Adipose tissue (tissue), 3 donors: Measurements from ENCODE around the gene ZIC2. TPM values are rescaled to one million over a fixed set of nuclear protein-coding genes. Genes with fewer than 3 reads are reported as not detected.
"Not testable (repeated sequence)": the region's sequence is repeated elsewhere in the genome, so short reads cannot be mapped to it uniquely, and the experiment has no call there.

Experiments used
- H3K27ac ChIP-seq: one replicate; pipeline ENCODE4 v1.5.1; 2013; ENCODE audit warnings: low read depth, low read length
- WGBS, 3 donors: extraction: QIAGEN DNeasy Blood & Tissue Kit; methylation state at CpG; one replicate each; pipeline ENCODE4 v1.1.7; 2013; 5-methylcytosine and 5-hydroxymethylcytosine counted together
- polyA plus RNA-seq, 3 donors: library from polyadenylated mRNA; stranded (reverse); fragments of 200-250 nt; gene quantifications; one replicate each; pipeline ENCODE4 v1.2.3, GENCODE V29; 2013
- donor health status: healthy with polysubstance abuse.
- donor health status: Bipolar disorder and iron deficiency.
- donor health status: healthy.

Gene ZIC2
- polyA plus RNA-seq, 3 donors: 0.11 TPM; not detected in 2

DNA sequence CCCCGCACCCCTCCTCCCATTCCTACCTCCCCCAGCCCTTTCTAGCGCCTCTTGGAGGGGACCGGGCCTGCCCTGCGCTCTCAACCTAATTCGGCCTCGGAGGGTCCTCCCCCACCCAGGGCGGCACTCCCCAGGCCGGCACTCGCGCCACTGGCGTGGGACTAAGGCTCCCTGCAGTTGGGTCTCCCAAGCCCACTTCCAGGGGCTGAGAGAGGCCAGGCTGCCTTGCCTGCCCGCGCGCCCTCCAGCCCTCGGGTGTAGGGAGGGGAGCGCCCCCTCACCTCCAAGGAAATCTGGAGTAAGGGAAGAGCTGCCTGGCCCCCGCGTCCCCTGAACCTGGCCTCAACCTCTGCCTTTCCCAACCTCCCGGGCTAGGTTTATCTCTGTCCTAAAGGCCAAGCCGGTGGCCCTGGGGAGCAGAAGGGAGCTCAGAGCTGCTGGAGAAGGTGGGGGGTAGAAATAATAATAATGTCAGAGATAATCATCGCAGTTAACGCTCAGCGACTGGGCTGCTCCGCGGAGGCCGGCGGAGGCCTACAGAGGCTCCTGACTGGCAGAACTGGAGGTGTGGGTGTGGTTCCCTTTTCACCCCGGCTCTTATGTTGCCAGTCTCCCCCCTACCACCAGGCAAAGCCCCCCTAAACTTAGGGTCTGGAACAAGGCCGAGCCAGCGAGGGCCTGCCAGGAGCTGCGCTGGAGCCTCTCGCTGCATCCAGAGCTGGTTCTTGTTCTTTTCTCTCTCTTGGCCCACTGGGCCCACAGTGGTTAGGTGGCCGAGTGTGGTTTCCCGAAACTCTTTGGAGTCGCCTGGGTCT lies 9.6 kb downstream of the ZIC2 start:
- 9 to 10% (median 9%) methylated on average over 32 to 35 of the region's 35 CpGs for WGBS, 3 donors
- H3K27ac ChIP-seq: no peak overlapping the region

DNA sequence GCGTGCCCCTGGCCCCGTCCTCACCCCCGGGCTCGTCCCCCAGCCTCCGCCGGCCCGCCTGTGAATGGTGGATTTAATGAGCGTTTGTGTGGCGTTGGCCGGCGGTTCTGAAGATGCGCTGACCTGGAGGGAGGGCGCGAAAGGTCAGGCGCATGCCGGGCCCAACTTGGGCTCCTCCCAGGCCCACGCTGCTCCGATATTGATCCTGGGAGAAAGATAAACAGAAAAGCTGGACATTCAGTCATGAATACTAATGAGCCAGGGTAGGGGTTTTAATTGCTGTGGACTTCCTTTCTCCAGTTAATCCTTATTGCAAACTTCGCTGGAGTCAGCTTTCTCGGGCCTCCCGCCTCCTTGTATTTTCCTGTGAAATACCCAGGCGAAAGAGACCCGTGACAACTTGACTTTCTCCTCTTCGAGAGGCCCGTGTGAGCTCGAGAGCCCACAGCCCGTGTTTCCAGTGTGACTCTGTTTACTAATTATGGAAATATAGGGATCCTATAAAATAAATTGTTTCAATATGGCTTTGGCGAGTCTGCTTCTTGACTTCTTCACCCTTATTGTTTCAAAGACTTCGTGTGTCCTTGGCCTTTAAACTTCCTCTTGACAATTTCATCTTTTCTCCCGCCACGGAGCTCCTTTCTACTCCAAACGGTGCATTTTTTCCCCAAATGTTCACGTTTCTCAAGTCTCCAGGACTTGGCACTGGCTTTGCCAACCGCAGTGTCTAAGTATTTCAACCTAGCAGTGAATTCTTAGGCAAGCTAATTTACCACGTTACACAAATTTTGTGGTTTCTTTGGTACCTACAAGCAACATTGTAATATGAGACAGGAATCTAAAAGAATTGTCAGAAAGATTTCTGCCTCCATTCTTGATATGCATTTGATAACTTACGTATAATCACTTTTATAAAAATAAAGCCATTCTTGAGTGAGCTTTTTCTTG lies 10.5 kb downstream of the ZIC2 start:
- no peak overlapping the region for H3K27ac ChIP-seq

DNA sequence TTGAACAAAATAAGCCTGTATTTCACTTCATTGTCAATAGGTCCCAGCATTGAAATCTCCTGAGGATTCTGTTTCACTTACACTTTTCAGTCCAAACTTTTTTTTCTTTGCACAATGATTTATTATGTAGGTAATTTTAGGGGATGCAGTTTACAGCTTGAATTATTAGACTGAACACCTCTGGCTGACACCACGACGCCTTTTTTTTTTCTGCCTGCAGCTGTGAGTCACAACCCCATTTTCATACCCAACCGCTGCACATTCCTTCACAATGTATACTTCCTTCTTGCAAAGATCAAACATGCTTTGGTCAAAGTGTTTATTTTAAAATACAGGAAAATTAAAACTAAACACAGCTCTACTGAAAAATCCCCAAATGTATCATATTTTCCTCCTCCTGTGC lies 11.4 kb downstream of the ZIC2 start:
- 9 to 12% (median 10%) methylated on average over 3 of the region's 3 CpGs for WGBS, 3 donors
- no peak overlapping the region for H3K27ac ChIP-seq

More for the DNA sequence above, 10.5 kb downstream of the ZIC2 start:
- 10 to 14% (median 10%) methylated on average over 36 of the region's 36 CpGs for WGBS, 3 donors

DNA sequence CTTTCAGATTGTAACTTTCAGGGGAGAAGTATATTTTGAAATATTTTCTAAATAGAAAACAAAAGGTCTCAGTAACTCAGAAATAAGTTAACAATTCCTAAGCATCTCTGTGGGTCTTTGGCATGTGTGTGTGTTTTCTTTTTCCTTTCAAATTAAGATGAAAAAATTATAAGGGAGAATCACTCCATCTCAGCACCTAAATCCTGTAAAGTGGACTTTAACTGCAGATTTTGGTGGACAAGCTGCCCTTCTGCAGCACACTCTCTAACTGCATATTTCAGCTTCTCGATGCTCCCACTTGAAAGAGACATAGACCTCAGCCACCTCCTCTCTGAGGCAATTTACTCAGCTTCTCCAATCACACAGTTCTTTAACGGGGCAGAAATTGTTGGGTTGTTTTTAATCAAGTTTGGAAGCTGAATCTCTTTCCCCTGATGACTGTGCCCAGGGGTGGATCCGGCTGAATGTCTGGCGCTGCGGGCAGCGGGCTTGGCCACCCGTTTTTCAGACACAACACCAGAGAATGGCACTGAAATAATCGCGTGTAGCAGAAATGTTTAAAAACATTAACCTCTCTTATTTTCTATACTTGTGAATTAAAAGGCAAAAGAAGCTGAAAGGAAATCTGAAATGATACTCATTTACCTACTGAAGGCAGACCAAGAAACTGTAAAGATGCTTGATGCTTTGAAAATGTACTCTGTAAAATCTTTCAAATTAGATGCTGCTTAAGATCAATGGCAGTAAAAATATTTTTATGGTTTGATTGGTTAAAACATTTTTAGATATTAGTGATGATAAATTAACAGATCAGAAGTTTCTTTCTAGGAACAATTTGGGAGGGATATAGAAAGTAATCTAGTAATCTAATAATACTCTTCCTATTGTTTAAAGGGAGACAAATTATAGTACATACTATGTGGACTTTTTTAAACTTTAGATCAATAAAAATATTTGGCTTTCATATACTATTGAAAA lies 12.4 kb downstream of the ZIC2 start:
- WGBS, 3 donors: 13 to 17% (median 14%) methylated on average over 9 of the region's 9 CpGs

DNA sequence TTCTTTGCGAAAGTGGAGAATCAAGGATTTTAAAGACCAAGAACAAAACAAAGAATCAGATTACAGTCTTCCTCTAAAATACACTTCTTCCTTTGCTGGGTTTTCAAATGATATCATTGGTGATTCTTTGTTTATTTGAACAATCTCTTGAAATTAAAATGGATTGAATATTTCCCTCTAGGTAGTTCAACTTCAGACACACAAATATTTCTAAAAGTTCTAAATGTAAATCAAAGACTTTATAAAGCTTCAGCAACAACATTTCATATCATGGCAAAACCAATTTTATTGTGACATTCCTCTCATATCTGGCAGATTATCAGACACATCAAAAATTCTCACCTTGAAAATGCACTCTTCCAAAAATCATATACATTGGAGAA lies 13.0 kb downstream of the ZIC2 start:
- H3K27ac ChIP-seq: no peak overlapping the region
- 17 to 23% (median 22%) methylated on average over 1 of the region's 1 CpG for WGBS, 3 donors

More for the DNA sequence above, 12.4 kb downstream of the ZIC2 start:
- H3K27ac ChIP-seq: no peak overlapping the region

DNA sequence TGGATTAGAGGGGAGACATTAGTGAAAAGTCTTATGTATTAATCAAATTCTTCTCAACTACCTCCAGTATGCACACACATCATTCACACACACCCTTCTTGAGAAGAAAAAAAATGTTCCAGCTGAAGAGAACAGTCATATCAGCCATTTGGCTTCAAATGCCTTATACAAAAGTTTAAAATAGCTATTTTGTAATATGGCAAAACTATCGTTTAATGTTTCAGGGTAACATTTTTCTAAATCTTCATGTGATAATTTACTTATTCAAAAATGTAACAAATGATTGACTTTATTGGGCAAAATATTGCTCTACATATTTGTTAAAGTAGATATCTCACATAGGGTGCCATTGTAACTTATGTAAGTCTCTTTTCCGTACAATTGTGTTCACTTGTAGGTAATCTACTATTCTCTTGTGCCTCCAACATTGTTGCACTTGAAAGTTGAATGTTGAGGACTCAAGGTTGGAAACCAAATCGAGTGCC lies 13.6 kb downstream of the ZIC2 start:
- 15 to 21% (median 21%) methylated on average over 3 of the region's 3 CpGs for WGBS, 3 donors
- H3K27ac ChIP-seq: no peak overlapping the region

DNA sequence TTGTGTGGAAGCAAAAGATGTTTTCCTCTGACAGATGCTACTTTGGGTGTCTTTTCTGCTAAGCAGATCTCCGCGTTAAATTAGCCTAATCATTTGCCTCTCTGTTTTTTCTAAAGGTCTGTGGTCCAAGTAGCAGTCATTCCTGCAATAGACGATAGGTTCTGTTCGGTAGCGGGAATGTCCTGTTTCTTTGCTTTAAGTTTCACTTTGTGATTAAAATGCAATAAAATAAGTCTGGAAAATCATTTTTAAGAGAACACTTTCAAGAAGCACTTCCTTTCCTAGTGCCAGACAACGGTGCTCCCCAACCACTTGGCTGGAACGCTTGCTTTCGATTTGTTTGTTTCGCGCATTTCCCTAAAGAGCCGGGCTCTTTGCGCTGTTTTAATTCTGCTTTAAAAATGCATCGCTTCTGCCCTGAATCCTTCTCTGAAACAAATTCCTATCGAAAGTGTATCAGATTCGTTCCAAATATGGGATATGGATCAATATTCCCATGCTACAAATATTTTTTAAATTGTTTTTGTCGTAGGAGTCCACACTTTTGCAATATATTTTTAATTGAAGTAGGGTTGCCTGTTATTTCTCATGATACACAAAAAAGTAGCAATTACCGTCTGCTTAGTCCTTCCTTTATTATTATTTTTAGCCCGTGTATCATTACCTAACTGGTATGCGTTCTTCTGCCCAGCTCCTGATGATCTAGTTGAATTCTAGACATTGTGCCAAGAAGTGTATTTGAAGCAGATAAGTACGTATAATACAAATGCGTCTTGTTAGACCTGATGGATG lies 14.2 kb downstream of the ZIC2 start:
- WGBS, 3 donors: 8 to 11% (median 10%) methylated on average over 21 of the region's 21 CpGs
- H3K27ac ChIP-seq: no peak overlapping the region

DNA sequence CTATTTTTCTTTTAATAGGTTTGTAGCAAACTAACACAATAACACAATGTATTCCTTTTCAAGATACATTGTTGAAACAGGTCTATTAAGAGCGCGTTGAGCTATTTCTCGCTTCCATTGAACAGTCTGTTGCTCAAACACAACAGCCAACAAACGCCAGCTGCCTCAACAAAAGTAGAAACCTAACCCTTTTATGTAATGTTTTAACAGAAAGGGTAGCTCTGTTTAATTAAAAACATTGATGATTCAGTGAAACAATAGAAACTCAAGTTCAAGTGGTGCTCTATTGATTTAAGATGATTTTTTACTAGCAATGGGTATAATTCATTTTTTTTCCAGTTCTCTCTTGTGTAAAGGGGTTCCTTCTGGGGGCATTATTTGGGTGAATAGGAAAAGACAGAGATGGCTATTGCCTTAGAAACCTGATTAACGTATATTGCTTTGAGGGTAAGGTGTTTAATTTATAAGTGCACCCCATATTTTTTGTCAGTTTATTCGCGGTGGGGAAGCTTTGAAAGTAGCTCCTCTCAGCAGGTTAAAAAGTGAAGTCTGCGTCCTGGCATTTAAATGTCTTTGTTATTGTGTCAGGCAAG lies 14.9 kb downstream of the ZIC2 start:
- 20 to 24% (median 24%) methylated on average over 8 of the region's 8 CpGs for WGBS, 3 donors
- no peak overlapping the region for H3K27ac ChIP-seq

DNA sequence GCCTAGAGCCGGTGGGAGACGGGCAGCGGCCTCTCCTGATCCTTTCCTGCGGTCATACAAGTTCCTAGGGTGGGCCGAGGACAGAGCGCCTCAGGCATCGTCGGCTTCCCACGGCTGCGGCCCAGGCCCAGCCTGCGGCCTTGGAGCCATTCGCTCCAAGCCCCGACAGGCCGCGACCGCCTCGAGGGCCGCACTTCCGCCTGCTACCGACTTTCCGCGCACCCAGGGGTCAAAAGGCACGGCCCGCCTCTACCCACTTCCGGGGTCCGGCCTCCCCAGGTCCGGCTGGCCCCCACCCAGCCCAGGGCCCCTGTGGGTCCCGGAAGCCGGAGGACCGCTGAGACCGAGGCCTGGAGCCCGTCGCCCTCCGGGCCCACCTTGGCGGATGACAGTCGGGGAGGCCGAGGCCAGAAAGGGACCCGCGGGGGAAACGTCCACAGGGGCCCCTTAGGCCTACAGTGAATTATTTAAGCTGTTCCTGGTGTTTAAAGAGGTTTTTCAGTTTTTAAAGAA lies 16.2 kb downstream of the ZIC2 start:
- 37 to 52% (median 39%) methylated on average over 39 to 40 of the region's 40 CpGs for WGBS, 3 donors
- H3K27ac ChIP-seq: no peak overlapping the region

DNA sequence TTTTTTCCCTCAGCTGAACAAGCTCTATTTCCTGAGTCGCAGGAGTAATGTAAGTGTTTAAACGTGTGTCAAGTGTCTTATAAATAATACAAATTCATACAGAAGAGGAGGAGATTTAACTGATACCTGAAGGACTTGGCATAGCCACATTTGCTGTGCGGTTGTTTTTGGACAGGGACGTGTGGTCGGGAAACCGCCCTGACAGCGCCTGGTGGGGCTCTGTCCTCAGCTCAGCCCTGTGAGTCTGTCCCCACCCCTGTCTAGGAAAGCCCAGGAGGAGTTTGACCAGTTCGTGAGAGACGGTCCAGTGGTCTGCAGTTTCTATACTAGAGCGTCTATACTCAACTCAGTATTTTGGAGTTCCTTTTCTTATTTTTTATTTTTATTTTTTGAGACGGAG lies 16.7 kb downstream of the ZIC2 start:
- no peak overlapping the region for H3K27ac ChIP-seq
- WGBS, 3 donors: 88 to 93% (median 90%) methylated on average over 11 of the region's 11 CpGs

DNA sequence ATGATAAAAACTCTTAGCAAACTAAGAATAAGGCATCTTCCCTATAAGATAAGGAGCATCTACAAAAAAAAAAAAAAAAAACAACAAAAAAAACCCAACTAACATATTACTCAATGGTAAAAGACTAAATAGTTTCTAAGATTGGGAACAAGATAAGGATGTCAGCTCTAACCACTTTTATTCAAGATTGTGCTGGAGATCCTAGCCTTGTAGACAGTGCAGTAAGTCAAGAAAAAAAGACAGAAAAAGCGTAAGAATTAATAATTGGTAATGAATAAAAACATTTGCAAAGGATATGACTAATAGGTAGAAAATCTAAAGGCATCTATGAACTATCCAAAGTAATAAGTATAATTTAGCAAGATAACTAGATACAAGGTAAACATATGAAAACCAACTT lies 33.0 kb downstream of the ZIC2 start:
- H3K27ac ChIP-seq: no peak overlapping the region
- WGBS, 3 donors: 88 to 94% (median 94%) methylated on average over 1 of the region's 1 CpG

DNA sequence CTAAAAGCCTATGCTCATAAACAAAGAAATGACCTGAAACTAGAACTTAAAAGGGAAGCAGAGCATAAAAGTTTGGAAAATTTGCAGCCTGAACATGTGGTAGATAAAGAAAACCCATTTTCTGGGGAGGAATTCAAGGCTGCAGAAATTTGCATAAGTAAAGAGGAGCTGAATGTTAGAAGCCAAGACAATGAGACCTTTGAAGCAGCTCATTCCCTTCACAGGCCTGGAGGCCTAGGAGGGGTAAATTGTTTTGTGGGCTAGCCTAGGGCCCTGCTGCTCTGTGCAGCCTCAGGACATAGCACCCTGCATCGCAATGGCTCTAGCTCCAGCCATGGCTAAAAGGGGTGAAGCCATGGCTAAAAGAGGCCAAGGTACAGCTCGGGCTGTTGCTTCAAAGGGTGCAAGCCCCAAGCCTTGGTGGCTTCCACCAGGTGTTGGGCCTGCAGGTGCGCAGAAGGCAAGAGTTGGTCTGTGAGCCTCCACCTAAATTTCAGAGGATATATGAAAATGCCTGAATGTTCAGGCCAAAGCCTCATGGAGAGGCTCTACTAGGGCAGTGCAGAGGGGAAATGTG lies 38.3 kb downstream of the ZIC2 start:
- H3K27ac ChIP-seq: no peak overlapping the region
- WGBS, 3 donors: 91 to 98% (median 97%) methylated on average over 3 of the region's 3 CpGs

DNA sequence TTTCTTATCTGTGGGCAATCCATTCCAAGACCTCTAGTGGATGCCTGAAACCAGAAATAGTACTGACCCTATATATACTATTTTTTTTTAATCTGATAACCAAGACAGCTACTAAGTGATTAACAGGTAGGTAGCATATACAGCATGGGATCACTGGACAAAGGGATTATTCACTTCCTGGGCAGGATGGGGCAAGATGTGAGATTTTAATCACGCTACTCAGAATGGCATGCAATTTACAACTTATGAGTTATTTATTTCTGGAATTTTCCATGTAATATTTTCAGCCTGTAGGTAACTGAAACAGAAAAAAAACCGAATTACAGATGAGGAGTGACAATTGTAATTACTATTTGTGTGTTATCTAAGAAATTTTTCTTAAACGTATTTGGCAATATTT lies 41.2 kb downstream of the ZIC2 start:
- WGBS, 3 donors: 74 to 88% (median 86%) methylated on average over 3 of the region's 3 CpGs

DNA sequence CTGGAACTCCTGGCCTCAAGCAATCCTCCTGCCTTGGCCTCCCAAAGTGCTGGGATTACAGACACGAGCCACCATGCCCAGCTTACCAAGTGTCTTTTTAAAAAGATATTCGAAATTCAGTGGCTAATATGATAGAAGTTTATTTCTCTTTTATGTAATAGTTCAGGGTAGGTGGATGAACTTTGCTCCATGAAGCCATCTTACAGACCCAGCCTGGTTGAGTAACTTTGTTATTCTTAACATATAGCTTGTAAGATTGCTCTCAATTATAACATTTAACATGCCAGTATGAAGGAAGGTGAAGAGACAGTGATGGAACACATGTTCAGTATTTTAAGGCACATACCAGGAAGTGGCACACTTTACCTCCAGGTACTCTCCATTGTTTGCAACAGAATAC lies 42.4 kb downstream of the ZIC2 start:
- no peak overlapping the region for H3K27ac ChIP-seq
- 60 to 93% (median 89%) methylated on average over 2 of the region's 2 CpGs for WGBS, 3 donors

More for the DNA sequence above, 41.2 kb downstream of the ZIC2 start:
- H3K27ac ChIP-seq: no peak overlapping the region

DNA sequence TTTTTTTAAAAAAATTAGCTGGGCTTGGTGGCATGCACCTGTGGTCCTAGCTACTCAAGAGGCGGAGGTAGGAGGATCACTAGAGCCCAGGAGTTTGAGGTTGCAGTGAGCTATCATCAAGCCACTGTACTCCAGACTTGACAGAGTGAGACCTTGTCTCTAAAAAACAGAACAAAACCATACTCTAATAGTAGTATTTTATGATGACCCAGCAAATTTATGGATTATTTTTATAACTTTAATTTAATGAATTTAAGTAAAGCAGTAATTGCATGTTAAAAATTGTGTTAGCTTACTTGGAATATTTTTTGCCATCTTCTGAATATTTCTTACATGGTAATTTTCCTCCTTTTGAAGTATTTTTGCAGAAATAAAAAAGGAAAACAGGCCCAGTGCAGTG lies 48.3 kb downstream of the ZIC2 start:
- 97 to 100% (median 98%) methylated on average over 1 of the region's 1 CpG for whole genome bisulfite sequencing, 3 donors
- H3K27ac ChIP-seq: no peak overlapping the region

DNA sequence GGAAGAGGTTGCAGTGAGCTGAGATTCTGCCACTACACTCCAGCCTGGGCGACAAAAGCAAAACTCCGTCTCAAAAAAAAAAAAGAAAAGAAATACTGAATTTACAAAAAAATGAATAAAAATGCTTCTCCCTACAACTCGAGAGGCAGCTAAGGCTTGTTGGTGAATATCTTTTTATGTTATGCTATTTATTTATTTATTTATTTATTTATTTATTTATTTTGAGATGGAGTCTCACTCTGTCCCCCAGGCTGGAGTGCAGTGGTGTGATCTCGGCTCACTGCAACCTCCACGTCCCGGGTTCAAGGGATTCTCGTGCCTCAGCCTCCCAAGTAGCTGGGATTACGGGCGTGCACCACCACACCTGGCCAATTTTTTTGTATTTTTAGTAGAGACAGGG lies 51.1 kb downstream of the ZIC2 start:
- WGBS, 3 donors: 90 to 93% (median 91%) methylated on average over 9 of the region's 9 CpGs
- H3K27ac ChIP-seq: not testable (repeated sequence)
